Naive thymus-derived CD4-positive, alpha-beta T cell (primary cell): Measurements from ENCODE around the gene PTGR3. TPM values are rescaled to one million over a fixed set of nuclear protein-coding genes. Genes with fewer than 3 reads are reported as not detected.

ENCODE experiments used
- ATAC-seq: fragments of 150-1000 bp; cut with Tn5 transposase; 2 replicates; pipeline ENCODE4 v1.10.0; 2021; ENCODE audit warnings: mild to moderate bottlenecking, moderate library complexity
- CTCF ChIA-PET: fragments of 350-600 bp; sonication (Branson Sonifier 250); formaldehyde crosslinking; loops from one replicate; lab custom pipeline; 2021; ENCODE audit warnings: antibody characterized with exemption; lab: Charles Lee
- POLR2A ChIA-PET: fragments of 350-600 bp; sonication (Branson Sonifier 250); formaldehyde crosslinking; loops from one replicate; lab custom pipeline; 2021; ENCODE audit warnings: antibody characterized with exemption, inconsistent platforms; lab: Charles Lee
- DNase-seq, 9 donors: peaks; one replicate each; pipeline versions ENCODE4 v3.0.0 to v3.0.0-alpha.2; 2020 to 2022; ENCODE audit warnings: mixed read lengths in 1 of 9
- H3K27ac ChIP-seq: one replicate; pipeline ENCODE4 v1.7.0; 2013; ENCODE audit warnings: mild to moderate bottlenecking, low read depth, low read length, moderate library complexity
- H3K27me3 ChIP-seq, 2 donors: one replicate each; pipeline ENCODE4 v1.7.0; 2013; ENCODE audit warnings: low read length in 2 of 2, mild to moderate bottlenecking in 2 of 2, moderate library complexity in 2 of 2; ENCODE audit not compliant: control insufficient read depth in 2 of 2, insufficient read depth in 2 of 2
- H3K36me3 ChIP-seq, 3 experiments: 1 replicate in 2 of 3; 2 replicates in 1 of 3; pipeline ENCODE4 v1.7.0; 2013; ENCODE audit warnings: low read length in 3 of 3, mild to moderate bottlenecking in 3 of 3, moderate library complexity in 1 of 3; ENCODE audit not compliant: insufficient read depth in 3 of 3, control insufficient read depth in 2 of 3
- H3K4me1 ChIP-seq, 2 donors: one replicate each; pipeline ENCODE4 v1.7.0; 2013; ENCODE audit warnings: low read length in 2 of 2, mild to moderate bottlenecking in 2 of 2, moderate library complexity in 1 of 2; ENCODE audit not compliant: control insufficient read depth in 2 of 2, insufficient read depth in 2 of 2
- H3K4me3 ChIP-seq: 2 replicates; pipeline ENCODE4 v1.7.0; 2013; ENCODE audit warnings: mild to moderate bottlenecking, low read length
- H3K9me3 ChIP-seq, 3 experiments: 1 replicate in 2 of 3; 2 replicates in 1 of 3; pipeline ENCODE4 v1.7.0; 2013; ENCODE audit warnings: low read length in 3 of 3; ENCODE audit not compliant: control insufficient read depth in 2 of 3
- H3K27ac Mint-ChIP-seq, 9 donors: one replicate each; pipeline ENCODE4 v1.8.0; 2020 to 2022; ENCODE audit warnings: mixed read lengths in 9 of 9, mild to moderate bottlenecking in 8 of 9, moderate library complexity in 5 of 9, inconsistent platforms in 2 of 9
- H3K27me3 Mint-ChIP-seq, 5 donors: one replicate each; pipeline ENCODE4 v1.8.0; 2021 to 2022; ENCODE audit warnings: mixed read lengths in 5 of 5, mild to moderate bottlenecking in 1 of 5
- H3K36me3 Mint-ChIP-seq, 5 donors: one replicate each; pipeline ENCODE4 v1.8.0; 2020 to 2022; ENCODE audit warnings: mixed read lengths in 5 of 5, mild to moderate bottlenecking in 3 of 5, inconsistent platforms in 1 of 5
- H3K4me1 Mint-ChIP-seq, 7 donors: one replicate each; pipeline ENCODE4 v1.8.0; 2020 to 2022; ENCODE audit warnings: mixed read lengths in 7 of 7, mild to moderate bottlenecking in 3 of 7, inconsistent platforms in 1 of 7
- H3K4me3 Mint-ChIP-seq, 10 donors: one replicate each; pipeline ENCODE4 v1.8.0; 2020 to 2022; ENCODE audit warnings: mild to moderate bottlenecking in 10 of 10, mixed read lengths in 10 of 10, moderate library complexity in 6 of 10, inconsistent platforms in 2 of 10
- H3K9me3 Mint-ChIP-seq, 11 donors: one replicate each; pipeline ENCODE4 v1.8.0; 2020 to 2022; ENCODE audit warnings: mixed read lengths in 11 of 11, mild to moderate bottlenecking in 4 of 11, inconsistent platforms in 1 of 11, moderate library complexity in 1 of 11
- intact Hi-C, 2 donors: fragments of 100-400 bp; cut with micrococcal nuclease; formaldehyde crosslinking; loops; one replicate each; pipeline ENCODE4 v1.15.1; 2023
- polyA plus RNA-seq, 2 donors: library from polyadenylated mRNA; unstranded; fragments of 300-500 nt; fragmentation: Illumina TruSeq; gene quantifications; one replicate each; pipeline ENCODE4 v1.2.3, GENCODE V29; 2021
- total RNA-seq, 6 experiments: library from RNA in 5 of 6; stranded (reverse) in 5 of 6; gene quantifications; 1 replicate in 5 of 6; 2 replicates in 1 of 6; pipeline ENCODE4 v1.2.3 and lab custom pipeline; 2021 to 2026

Gene PTGR3
- total and polyA plus RNA-seq, 7 experiments from 2014 or later: 17.0 to 59.1 (median 27.4) TPM

DNA sequence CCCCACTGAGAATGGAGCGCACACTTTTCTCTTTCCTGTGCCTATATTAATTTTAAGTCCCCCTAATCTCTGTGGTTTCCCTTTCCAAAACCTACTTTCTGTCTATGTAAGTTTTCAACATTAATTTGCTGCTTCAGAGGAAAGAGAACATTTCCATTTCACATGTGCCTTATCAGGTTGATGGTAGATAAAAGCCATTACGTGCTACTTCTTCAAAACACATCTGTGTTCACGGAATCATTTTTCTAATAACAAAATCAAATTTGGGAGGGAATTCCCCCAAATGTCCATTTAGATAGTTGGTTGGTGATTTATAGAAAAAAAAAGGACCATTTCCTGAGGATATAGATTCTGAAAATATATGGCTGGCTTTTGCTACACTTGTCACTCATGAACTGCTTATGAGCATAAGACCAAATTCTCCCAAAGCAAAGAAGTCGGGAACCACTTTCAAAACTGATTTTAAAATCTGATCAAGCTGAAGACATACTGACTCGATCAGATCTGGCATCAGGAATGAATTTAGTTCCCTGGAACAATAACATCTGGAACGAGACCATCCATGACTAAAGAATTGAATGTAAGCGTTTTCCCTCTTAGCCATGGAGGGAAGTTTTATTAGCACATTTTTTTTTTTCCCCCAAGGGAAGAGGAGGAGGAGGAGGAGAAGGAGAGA, 8.2 kb downstream of the PTGR3 start:
- POLR2A ChIA-PET: no interaction called here
- Mint-ChIP-seq H3K36me3 (peaks cover 0 to 28% (median 13%) of the 10 kb centered on the region in 5 donors), H3K9me3 (no peaks in the 10 kb centered on the region), H3K4me1 (peaks cover 7 to 52% (median 44%) of the 10 kb centered on the region in 7 donors), H3K27ac (peak overlapping the region in 5 of 9 donors; percentile 47 to 68 (median 53)), H3K27me3 (peaks cover 0 to 18% (median 0%) of the 10 kb centered on the region in 5 donors), H3K4me3 (no peak overlapping the region)
- Histone ChIP-seq H3K4me3 (no peak overlapping the region), H3K27me3 (no peaks in the 10 kb centered on the region), H3K4me1 (peaks cover 0 to 2% of the 10 kb centered on the region in 2 donors), H3K36me3 (peaks cover 0 to 12% (median 3%) of the 10 kb centered on the region in 3 experiments), H3K27ac (no peak overlapping the region), H3K9me3 (no peaks in the 10 kb centered on the region)
- ATAC-seq (no peak), DNase-seq (no peak)
- intact Hi-C loops: no loop called here
- CTCF ChIA-PET: interaction anchor here (1.6 kb wide), 1 partner anchor 44 kb away, joined by 4 read pairs; no protein-coding TSS in a partner anchor

DNA sequence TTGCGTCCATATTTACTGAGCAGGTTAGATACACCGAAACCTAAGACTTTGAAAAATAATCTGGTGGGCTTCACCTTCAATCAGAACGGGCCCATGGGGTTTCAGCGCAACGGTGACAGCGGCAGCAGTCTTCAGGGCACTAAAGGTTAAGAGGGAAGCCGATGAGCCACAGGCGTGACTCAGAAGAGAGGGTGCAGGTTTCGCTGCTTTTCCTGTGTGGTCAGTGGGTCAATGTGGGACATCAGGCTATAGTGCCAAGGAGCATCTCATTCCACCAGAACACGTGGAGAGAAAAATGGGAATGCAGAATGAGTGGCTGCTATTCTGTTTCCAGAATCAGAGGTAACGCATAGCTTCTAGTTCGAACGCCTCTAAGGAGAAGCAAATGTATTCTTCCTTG, 8.9 kb downstream of the PTGR3 start:
- H3K9me3 Mint-ChIP-seq: no peaks in the 10 kb centered on the region
- H3K4me1 Mint-ChIP-seq: peaks cover 2 to 49% (median 38%) of the 10 kb centered on the region in 7 donors
- no peak overlapping the region for H3K4me3 Mint-ChIP-seq
- Histone ChIP-seq H3K27ac (no peak overlapping the region), H3K9me3 (no peaks in the 10 kb centered on the region), H3K4me1 (no peaks in the 10 kb centered on the region), H3K27me3 (no peaks in the 10 kb centered on the region), H3K4me3 (no peak overlapping the region), H3K36me3 (peaks cover 0 to 12% (median 3%) of the 10 kb centered on the region in 3 experiments)
- H3K27ac Mint-ChIP-seq: peak overlapping the region in 4 of 9 donors; percentile 32 to 67 (median 49)
- intact Hi-C loops: no loop called here
- ChIA-PET CTCF (no interaction called here), POLR2A (no interaction called here)
- ATAC-seq: no peak
- H3K36me3 Mint-ChIP-seq: peaks cover 0 to 26% (median 13%) of the 10 kb centered on the region in 5 donors
- peaks cover 0 to 11% (median 0%) of the 10 kb centered on the region in 5 donors for H3K27me3 Mint-ChIP-seq
- DNase-seq: no peak

DNA sequence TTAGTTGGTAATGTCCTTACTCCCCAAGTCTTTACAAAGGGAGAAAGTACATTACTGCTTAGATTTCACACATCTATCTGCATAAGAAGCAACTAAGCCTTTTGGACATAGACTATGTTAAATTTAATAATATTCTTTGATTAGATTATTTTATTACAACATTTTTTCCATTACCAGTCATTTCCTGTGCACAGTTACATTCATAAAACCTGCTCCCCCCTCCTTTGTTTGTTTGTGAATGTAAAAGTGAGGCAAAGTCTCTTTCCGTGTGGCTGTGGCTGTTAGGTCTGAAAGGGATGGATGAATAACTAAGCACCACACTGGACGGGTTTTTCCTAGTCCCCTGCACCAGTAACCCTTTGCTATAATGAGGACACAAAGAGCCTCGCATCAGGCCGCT, 9.6 kb downstream of the PTGR3 start:
- DNase-seq (no peak), ATAC-seq (no peak)
- POLR2A ChIA-PET: no interaction called here
- H3K4me1 Mint-ChIP-seq: peaks cover 0 to 55% (median 44%) of the 10 kb centered on the region in 7 donors
- H3K27me3 Mint-ChIP-seq: peaks cover 0 to 7% (median 0%) of the 10 kb centered on the region in 5 donors
- H3K9me3 Mint-ChIP-seq: no peaks in the 10 kb centered on the region
- CTCF ChIA-PET: no interaction called here
- no peaks in the 10 kb centered on the region for H3K4me1 ChIP-seq
- intact Hi-C loops: no loop called here
- H3K4me3 Mint-ChIP-seq: no peak overlapping the region
- peaks cover 0 to 12% (median 3%) of the 10 kb centered on the region in 3 experiments for H3K36me3 ChIP-seq
- H3K36me3 Mint-ChIP-seq: peaks cover 0 to 26% (median 13%) of the 10 kb centered on the region in 5 donors
- no peak overlapping the region for H3K27ac ChIP-seq
- H3K27me3 ChIP-seq: no peaks in the 10 kb centered on the region
- H3K9me3 ChIP-seq: no peaks in the 10 kb centered on the region
- no peak overlapping the region for H3K4me3 ChIP-seq
- H3K27ac Mint-ChIP-seq: peak overlapping the region in 5 of 9 donors; percentile 5 to 67 (median 46)

DNA sequence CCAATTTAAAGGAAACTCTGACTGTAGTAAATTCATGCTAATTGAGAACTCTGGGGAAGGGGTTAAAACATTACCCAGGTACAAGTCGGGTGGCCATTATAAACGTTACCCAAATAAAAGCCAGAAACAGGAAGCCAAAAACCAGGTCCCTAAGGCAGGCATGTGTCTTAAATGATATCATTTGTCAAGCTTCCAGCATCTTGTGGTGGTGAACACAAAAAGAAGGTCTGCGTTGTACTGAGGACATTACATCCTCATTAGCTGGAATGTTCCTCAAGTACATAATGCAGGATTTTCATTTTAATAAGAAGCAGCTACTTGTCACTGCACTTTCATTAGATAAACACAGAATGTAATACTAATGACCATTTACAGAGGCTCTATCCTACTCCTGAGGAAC, 10.9 kb downstream of the PTGR3 start:
- H3K9me3 Mint-ChIP-seq: no peaks in the 10 kb centered on the region
- Histone ChIP-seq H3K9me3 (no peaks in the 10 kb centered on the region), H3K36me3 (peaks cover 0 to 12% (median 3%) of the 10 kb centered on the region in 3 experiments), H3K27ac (no peak overlapping the region), H3K27me3 (no peaks in the 10 kb centered on the region), H3K4me1 (no peaks in the 10 kb centered on the region), H3K4me3 (no peak overlapping the region)
- ChIA-PET POLR2A (interaction anchor here (1.1 to 1.2 kb wide), 2 partner anchors 8 to 50 kb away, joined by 3 read pairs; no protein-coding TSS in a partner anchor), CTCF (no interaction called here)
- no peak for DNase-seq
- peaks cover 0 to 3% (median 0%) of the 10 kb centered on the region in 5 donors for H3K27me3 Mint-ChIP-seq
- no peak overlapping the region for H3K4me3 Mint-ChIP-seq
- intact Hi-C loops: no loop called here
- no peak for ATAC-seq
- H3K27ac Mint-ChIP-seq: peak overlapping the region in 5 of 9 donors; percentile 36 to 67 (median 53)
- H3K36me3 Mint-ChIP-seq: peaks cover 0 to 26% (median 11%) of the 10 kb centered on the region in 5 donors
- H3K4me1 Mint-ChIP-seq: peaks cover 0 to 68% (median 48%) of the 10 kb centered on the region in 7 donors

DNA sequence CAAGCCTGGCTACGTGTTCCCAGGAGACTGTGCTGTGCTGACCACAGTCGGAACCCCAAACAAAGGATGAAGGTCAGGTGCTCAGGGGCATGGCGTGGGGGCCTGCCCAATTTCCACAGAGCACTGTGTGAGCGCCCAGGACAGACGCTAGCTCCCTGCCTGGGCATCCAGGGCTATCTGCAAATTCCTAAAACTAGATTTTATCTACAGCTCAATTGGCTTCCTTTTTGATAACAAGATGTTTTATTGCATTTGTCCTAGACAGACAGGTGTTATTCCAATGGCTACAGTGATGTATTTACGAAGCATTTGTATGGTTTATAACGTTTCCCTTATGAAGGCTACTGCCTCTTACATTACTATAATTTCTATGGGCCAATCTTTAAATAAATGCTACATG, 16.0 kb downstream of the PTGR3 start:
- H3K4me3 Mint-ChIP-seq: no peak overlapping the region
- no peaks in the 10 kb centered on the region for H3K27me3 Mint-ChIP-seq
- Histone ChIP-seq H3K27ac (no peak overlapping the region), H3K4me3 (no peak overlapping the region), H3K27me3 (no peaks in the 10 kb centered on the region), H3K9me3 (no peaks in the 10 kb centered on the region), H3K4me1 (no peaks in the 10 kb centered on the region), H3K36me3 (no peaks in the 10 kb centered on the region)
- H3K27ac Mint-ChIP-seq: no peak overlapping the region
- ATAC-seq: no peak
- intact Hi-C loops: no loop called here
- H3K4me1 Mint-ChIP-seq: peaks cover 0 to 55% (median 29%) of the 10 kb centered on the region in 7 donors
- DNase-seq: no peak
- peaks cover 0 to 2% (median under 1%) of the 10 kb centered on the region in 5 donors for H3K36me3 Mint-ChIP-seq
- ChIA-PET POLR2A (interaction anchor here (0.7 kb wide), 1 partner anchor 59 kb away, joined by 3 read pairs; no protein-coding TSS in a partner anchor), CTCF (no interaction called here)
- H3K9me3 Mint-ChIP-seq: peaks cover 0 to 1% (median 0%) of the 10 kb centered on the region in 11 donors

DNA sequence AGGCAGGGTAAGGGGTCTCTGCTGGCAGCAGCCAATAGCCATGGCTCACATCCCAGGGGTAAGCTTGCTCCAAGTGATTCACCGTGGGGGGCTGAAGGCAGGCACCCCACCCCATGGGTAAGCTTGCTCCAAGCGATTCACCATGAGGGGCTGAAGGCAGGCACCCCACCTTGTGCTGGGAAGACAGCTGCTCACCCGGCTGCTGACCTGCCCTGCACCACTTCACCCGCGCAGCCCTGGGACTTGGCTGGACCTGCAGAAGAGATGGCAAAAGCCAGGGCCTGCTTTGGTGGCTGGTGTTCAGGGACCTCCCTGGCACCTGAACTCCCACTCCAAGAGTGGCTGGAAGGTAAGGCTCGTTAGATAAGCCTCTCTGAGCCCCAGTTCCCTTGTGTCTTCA, 19.2 kb downstream of the PTGR3 start:
- ChIA-PET CTCF (no interaction called here), POLR2A (no interaction called here)
- no peaks in the 10 kb centered on the region for H3K9me3 ChIP-seq
- Mint-ChIP-seq H3K27me3 (peaks cover 0 to 3% (median 0%) of the 10 kb centered on the region in 5 donors), H3K9me3 (peaks cover 0 to 6% (median 0%) of the 10 kb centered on the region in 11 donors), H3K4me1 (peaks cover 0 to 28% (median 8%) of the 10 kb centered on the region in 7 donors), H3K36me3 (peaks cover 0 to 6% (median 3%) of the 10 kb centered on the region in 5 donors), H3K27ac (no peak overlapping the region), H3K4me3 (no peak overlapping the region)
- H3K27me3 ChIP-seq: no peaks in the 10 kb centered on the region
- no peaks in the 10 kb centered on the region for H3K4me1 ChIP-seq
- H3K27ac ChIP-seq: no peak overlapping the region
- intact Hi-C loops: no loop called here
- no peak for DNase-seq
- no peak overlapping the region for H3K4me3 ChIP-seq
- ATAC-seq: no peak
- H3K36me3 ChIP-seq: no peaks in the 10 kb centered on the region
